Keratinocyte (primary cell): ENCODE data around the gene ITIH5. TPM values are rescaled to one million over a fixed set of nuclear protein-coding genes. Genes with fewer than 3 reads are reported as not detected.

Experiments used
- DNase-seq: peaks from one replicate; pipeline ENCODE4 v3.0.0-alpha.2; 2011; ENCODE audit warnings: low read depth, missing footprints, low spot score
- FAIRE-seq: peaks from 2 replicates; lab custom pipeline; 2011; peaks lifted over from hg19 to GRCh38; lab: Jason Lieb, UNC
- H2AFZ ChIP-seq: 2 replicates; pipeline ENCODE4 v1.6.0; 2012; ENCODE audit warnings: low read length, control low read depth, inconsistent platforms; ENCODE audit not compliant: control insufficient read depth
- H3K27ac ChIP-seq: 2 replicates; pipeline ENCODE4 v1.5.1; 2011; ENCODE audit warnings: low read length; ENCODE audit not compliant: control insufficient read depth, insufficient read depth
- H3K27me3 ChIP-seq: 3 replicates; pipeline ENCODE4 v1.6.0; 2011; ENCODE audit warnings: low read length; ENCODE audit not compliant: control insufficient read depth, insufficient read depth; ENCODE audit errors: extremely low read depth
- H3K36me3 ChIP-seq, 2 experiments: 2 replicates in 1 of 2; 3 replicates in 1 of 2; pipeline ENCODE4 v1.5.1; 2011; ENCODE audit warnings: low read length in 2 of 2, mild to moderate bottlenecking in 1 of 2; ENCODE audit not compliant: control insufficient read depth in 2 of 2, insufficient read depth in 2 of 2; ENCODE audit errors: extremely low read depth in 1 of 2
- H3K4me1 ChIP-seq: 3 replicates; pipeline ENCODE4 v1.5.1; 2011; ENCODE audit warnings: low read length; ENCODE audit not compliant: control insufficient read depth, insufficient read depth; ENCODE audit errors: extremely low read depth
- H3K4me2 ChIP-seq: 3 replicates; pipeline ENCODE4 v1.6.0; 2011; ENCODE audit warnings: low read depth, low read length; ENCODE audit not compliant: control insufficient read depth, insufficient read depth; ENCODE audit errors: extremely low read depth
- H3K4me3 ChIP-seq, 3 experiments: fragments of 200-600 bp in 1 of 3; sonication (generic) in 1 of 3; 2 replicates in 2 of 3; 3 replicates in 1 of 3; pipeline ENCODE4 v1.5.1; 2011 to 2016; ENCODE audit warnings: low read length in 3 of 3, mild to moderate bottlenecking in 3 of 3, control low read depth in 2 of 3, inconsistent platforms in 1 of 3, low read depth in 1 of 3, mixed read lengths in 1 of 3, mixed run types in 1 of 3, moderate library complexity in 1 of 3; ENCODE audit not compliant: control insufficient read depth in 2 of 3, insufficient read depth in 2 of 3; ENCODE audit errors: extremely low read depth in 1 of 3
- H3K79me2 ChIP-seq: 2 replicates; pipeline ENCODE4 v1.6.0; 2012; ENCODE audit warnings: low read length; ENCODE audit not compliant: control insufficient read depth, insufficient read depth
- H3K9ac ChIP-seq: 3 replicates; pipeline ENCODE4 v1.6.0; 2011; ENCODE audit warnings: low read length; ENCODE audit not compliant: control insufficient read depth, insufficient read depth; ENCODE audit errors: extremely low read depth
- H3K9me1 ChIP-seq: 3 replicates; pipeline ENCODE4 v1.6.0; 2011; ENCODE audit warnings: low read length; ENCODE audit not compliant: control insufficient read depth, insufficient read depth; ENCODE audit errors: extremely low read depth
- H3K9me3 ChIP-seq: 2 replicates; pipeline ENCODE4 v1.5.1; 2012; ENCODE audit warnings: low read depth, low read length; ENCODE audit not compliant: control insufficient read depth
- H4K20me1 ChIP-seq: 3 replicates; pipeline ENCODE4 v1.6.0; 2011; ENCODE audit warnings: low read length; ENCODE audit not compliant: control insufficient read depth, insufficient read depth; ENCODE audit errors: extremely low read depth
- EZH2 ChIP-seq: IDR thresholded peaks from one replicate; pipeline ENCODE4 v1.6.1; 2012; ENCODE audit warnings: inconsistent platforms, mild to moderate bottlenecking, low read length, moderate library complexity
- dilution Hi-C: fragments of 300-500 bp; cut with MboI; formaldehyde crosslinking; loops from one replicate; pipeline ENCODE4 v1.7.0; 2020; ENCODE audit warnings: low sequenced_read_pairs; ENCODE audit not compliant: extremely low pct_ligation_motif_present
- polyA plus RNA-seq, 5 experiments: library from polyadenylated mRNA; depleted of rRNA in 3 of 5; stranded (reverse) in 3 of 5; stranded (forward) in 1 of 5; unstranded in 1 of 5; fragments of >200 nt; gene quantifications; 1 replicate in 1 of 5; 2 replicates in 3 of 5; 3 replicates in 1 of 5; pipeline versions ENCODE4 v1.2.1 to v1.2.3, GENCODE V29; 2011 to 2012; ENCODE audit warnings: missing spikeins in 2 of 5, low read depth in 1 of 5, low replicate concordance in 1 of 5
- TF ChIP-seq, protein P1 (sequence below), 3 experiments: IDR thresholded peaks in 1 of 3; conservative IDR thresholded peaks in 1 of 3; optimal IDR thresholded peaks in 1 of 3; 2 replicates in 2 of 3; 3 replicates in 1 of 3; pipeline versions ENCODE3 to v1.5.1; 2011; ENCODE audit warnings: low read length in 3 of 3, mild to moderate bottlenecking in 3 of 3, moderate library complexity in 2 of 3, control low read depth in 1 of 3, inconsistent platforms in 1 of 3; ENCODE audit not compliant: insufficient read depth in 2 of 3; ENCODE audit errors: extremely low read depth in 1 of 3

ITIH5 gene
- polyA plus RNA-seq, 1 donor (not counting 4 experiments of a cell fraction or from before 2014, with no cell fraction given) = not detected

DNA sequence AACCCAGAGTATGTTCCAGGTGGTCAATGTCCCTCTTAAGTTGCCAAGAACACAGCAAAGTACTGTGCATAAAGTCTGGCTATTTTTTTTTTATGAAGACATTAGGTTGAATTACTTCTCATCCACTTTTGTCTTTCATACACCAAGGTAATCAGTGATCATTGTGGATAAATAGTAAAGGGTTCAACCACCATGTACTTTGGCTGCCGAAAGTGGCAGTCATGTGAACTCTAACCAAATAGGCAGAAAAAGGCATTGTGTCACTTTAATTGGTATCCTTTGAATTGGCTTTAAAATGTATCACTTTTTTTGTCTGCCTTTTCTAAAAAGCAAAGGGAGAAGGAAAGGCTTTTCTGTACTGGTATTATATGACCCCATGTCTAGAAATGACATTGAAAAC, 43.7 kb upstream of the ITIH5 start:
- Histone ChIP-seq H3K36me3 (no peaks in the 10 kb centered on the region), H3K4me3 (no peak overlapping the region), H3K4me2 (no peak overlapping the region), H2AFZ (no peak overlapping the region), H3K27ac (no peak overlapping the region), H3K9ac (no peak overlapping the region), H3K9me1 (no peaks in the 10 kb centered on the region), H3K4me1 (no peaks in the 10 kb centered on the region), H3K27me3 (no peaks in the 10 kb centered on the region), H3K9me3 (no peaks in the 10 kb centered on the region), H3K79me2 (no peaks in the 10 kb centered on the region), H4K20me1 (no peaks in the 10 kb centered on the region)
- FAIRE-seq (no peak), DNase-seq (no peak)
- TF ChIP-seq EZH2 = no peak
- TF ChIP-seq, protein P1, sequence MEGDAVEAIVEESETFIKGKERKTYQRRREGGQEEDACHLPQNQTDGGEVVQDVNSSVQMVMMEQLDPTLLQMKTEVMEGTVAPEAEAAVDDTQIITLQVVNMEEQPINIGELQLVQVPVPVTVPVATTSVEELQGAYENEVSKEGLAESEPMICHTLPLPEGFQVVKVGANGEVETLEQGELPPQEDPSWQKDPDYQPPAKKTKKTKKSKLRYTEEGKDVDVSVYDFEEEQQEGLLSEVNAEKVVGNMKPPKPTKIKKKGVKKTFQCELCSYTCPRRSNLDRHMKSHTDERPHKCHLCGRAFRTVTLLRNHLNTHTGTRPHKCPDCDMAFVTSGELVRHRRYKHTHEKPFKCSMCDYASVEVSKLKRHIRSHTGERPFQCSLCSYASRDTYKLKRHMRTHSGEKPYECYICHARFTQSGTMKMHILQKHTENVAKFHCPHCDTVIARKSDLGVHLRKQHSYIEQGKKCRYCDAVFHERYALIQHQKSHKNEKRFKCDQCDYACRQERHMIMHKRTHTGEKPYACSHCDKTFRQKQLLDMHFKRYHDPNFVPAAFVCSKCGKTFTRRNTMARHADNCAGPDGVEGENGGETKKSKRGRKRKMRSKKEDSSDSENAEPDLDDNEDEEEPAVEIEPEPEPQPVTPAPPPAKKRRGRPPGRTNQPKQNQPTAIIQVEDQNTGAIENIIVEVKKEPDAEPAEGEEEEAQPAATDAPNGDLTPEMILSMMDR (optimal IDR thresholded peaks at IDR 0.05 in 1 of 3, IDR thresholded peaks at IDR 0.05 in 1 of 3, conservative IDR thresholded peaks at IDR 0.05 in 1 of 3; ENCODE audit: extremely low read depth in 1 of 3, insufficient read depth in 2 of 3, low read length in 3 of 3) = no peak
- dilution Hi-C loops = no loop called here

DNA sequence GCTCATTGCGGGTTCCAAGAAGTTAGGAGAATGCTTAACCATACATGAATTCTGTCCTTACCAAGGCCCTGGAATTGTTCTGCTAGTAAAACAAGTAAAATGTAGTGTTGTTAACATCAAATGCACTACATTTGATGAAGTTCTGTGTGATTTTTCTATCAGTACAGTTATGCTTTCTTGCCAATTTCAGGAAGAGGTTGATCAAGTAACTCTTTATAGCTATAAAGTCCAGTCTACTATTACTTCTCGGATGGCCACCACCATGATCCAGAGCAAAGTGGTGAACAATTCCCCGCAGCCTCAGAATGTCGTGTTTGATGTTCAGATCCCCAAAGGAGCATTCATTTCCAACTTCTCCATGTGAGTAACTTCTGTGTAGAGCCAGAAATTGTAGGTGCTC, 42.1 kb upstream of the ITIH5 start:
- Histone ChIP-seq H3K9me1 (no peaks in the 10 kb centered on the region), H3K79me2 (no peaks in the 10 kb centered on the region), H3K4me3 (no peak overlapping the region), H3K4me2 (no peak overlapping the region), H3K4me1 (no peaks in the 10 kb centered on the region), H3K27me3 (no peaks in the 10 kb centered on the region), H3K36me3 (no peaks in the 10 kb centered on the region), H4K20me1 (no peaks in the 10 kb centered on the region), H2AFZ (no peak overlapping the region), H3K9ac (no peak overlapping the region), H3K27ac (no peak overlapping the region), H3K9me3 (no peaks in the 10 kb centered on the region)
- TF ChIP-seq, protein P1 (optimal IDR thresholded peaks at IDR 0.05 in 1 of 3, IDR thresholded peaks at IDR 0.05 in 1 of 3, conservative IDR thresholded peaks at IDR 0.05 in 1 of 3; ENCODE audit: extremely low read depth in 1 of 3, insufficient read depth in 2 of 3, low read length in 3 of 3) = no peak
- no peak for TF ChIP-seq EZH2
- FAIRE-seq = no peak
- no peak for DNase-seq
- dilution Hi-C loops = no loop called here
